K562 (cell line): ENCODE data around the gene BORCS8. TPM values are rescaled to one million over a fixed set of nuclear protein-coding genes. Genes with fewer than 3 reads are reported as not detected.
A peak's percentile ranks its signal among the peaks of the same experiment; 100 is the strongest.

Source experiments
- ATF1 ChIP-seq, 2 experiments: fragments of 450-650 bp in 1 of 2; IDR thresholded peaks; 2 replicates each; pipeline ENCODE4 v1.6.1; 2016; ENCODE audit warnings: missing compliant biosample characterization in 1 of 2, missing genetic modification characterization in 1 of 2
- BHLHE40 ChIP-seq: IDR thresholded peaks from 2 replicates; pipeline ENCODE4 v1.6.1; 2011; ENCODE audit warnings: low read length, improper control_type of control experiment
- EGR1 ChIP-seq: fragments of 450-650 bp; conservative IDR thresholded peaks from 2 replicates; pipeline ENCODE4 v1.6.1; 2017; ENCODE audit warnings: mild to moderate bottlenecking
- ESRRA ChIP-seq: fragments of 450-650 bp; IDR thresholded peaks from 2 replicates; pipeline ENCODE4 v1.6.1; 2014; ENCODE audit warnings: low read depth, mild to moderate bottlenecking, moderate library complexity, borderline replicate concordance
- FOXO4 ChIP-seq: fragments of 450-650 bp; formaldehyde crosslinking; IDR thresholded peaks from 2 replicates; pipeline ENCODE4 v1.4.0; 2020; ENCODE audit warnings: mild to moderate bottlenecking, moderate library complexity
- HLTF ChIP-seq: fragments of 450-650 bp; IDR thresholded peaks from 2 replicates; pipeline ENCODE4 v1.6.1; 2016
- KDM2B ChIP-seq: fragments of 250-450 bp; sonication (Bioruptor Pico); IDR thresholded peaks from 2 replicates; pipeline ENCODE4 v1.8.0; 2021; ENCODE audit warnings: mild to moderate bottlenecking, moderate library complexity
- L3MBTL2 ChIP-seq: fragments of 450-650 bp; IDR thresholded peaks from 2 replicates; pipeline ENCODE4 v1.6.1; 2016; ENCODE audit warnings: mild to moderate bottlenecking, moderate library complexity
- MCM5 ChIP-seq: fragments of 450-650 bp; IDR thresholded peaks from 2 replicates; pipeline ENCODE4 v1.6.1; 2016; ENCODE audit warnings: low read depth
- NFYB ChIP-seq: IDR thresholded peaks from 2 replicates; pipeline ENCODE4 v1.6.1; 2011; ENCODE audit warnings: mild to moderate bottlenecking, moderate library complexity; ENCODE audit not compliant: insufficient read length; ENCODE audit errors: extremely low read depth
- POLR2A ChIP-seq: fragments of 450-650 bp; conservative IDR thresholded peaks from 2 replicates; pipeline ENCODE4 v1.6.1; 2016
- RBFOX2 ChIP-seq: fragments of 200-400 bp; formaldehyde crosslinking; IDR thresholded peaks from 2 replicates; pipeline ENCODE4 v1.6.1; 2017; ENCODE audit warnings: low read depth, mild to moderate bottlenecking, low read length, moderate library complexity
- SUPT5H ChIP-seq: fragments of 450-650 bp; IDR thresholded peaks from 2 replicates; pipeline ENCODE4 v1.6.1; 2016
- ZNF12 ChIP-seq: sonication (generic); formaldehyde crosslinking; IDR thresholded peaks from 2 replicates; pipeline ENCODE4 v1.4.0; 2020; ENCODE audit warnings: mild to moderate bottlenecking, missing genetic modification reagents
- ZNF347 ChIP-seq: fragments of 450-650 bp; formaldehyde crosslinking; IDR thresholded peaks from 2 replicates; pipeline ENCODE4 v1.4.0; 2020; ENCODE audit warnings: low read depth, mild to moderate bottlenecking, moderate library complexity
- ZNF551 ChIP-seq: fragments of 250-450 bp; sonication (Bioruptor Pico); IDR thresholded peaks from 2 replicates; pipeline ENCODE4 v1.5.0; 2021; ENCODE audit warnings: mild to moderate bottlenecking, moderate library complexity
- ZNF77 ChIP-seq: fragments of 250-450 bp; sonication (Bioruptor Pico); IDR thresholded peaks from 2 replicates; pipeline ENCODE4 v1.5.0; 2020
- polyA plus RNA-seq, 8 experiments: library from polyadenylated mRNA; depleted of rRNA in 4 of 8; stranded (reverse) in 5 of 8; unstranded in 3 of 8; fragments of >200 nt; fragmentation: Nextera tagmentation in 2 of 8; fragmentation: Illumina TruSeq in 1 of 8; extraction: Ambion mirVana in 2 of 8; extraction: Trizol in 1 of 8; gene quantifications; 2 replicates each; pipeline versions ENCODE4 v1.2.1 to v1.2.3, GENCODE V29; 2011 to 2014; ENCODE audit warnings: inconsistent platforms in 1 of 8, missing spikeins in 1 of 8
- total RNA-seq, 7 experiments: library from RNA; depleted of rRNA in 6 of 7; stranded (reverse); fragments of >200 nt in 6 of 7; fragmentation: Illumina TruSeq in 2 of 7; extraction: Trizol in 2 of 7; gene quantifications; 2 replicates each; pipeline versions ENCODE4 v1.2.1 to v1.2.3, GENCODE V29; 2011 to 2021; ENCODE audit warnings: low replicate concordance in 1 of 7
- TF ChIP-seq, protein P1 (sequence below): sonication (generic); formaldehyde crosslinking; IDR thresholded peaks from 2 replicates; pipeline ENCODE4 v1.8.0; 2022; ENCODE audit warnings: missing genetic modification reagents, mild to moderate bottlenecking, moderate library complexity, borderline replicate concordance
- TF ChIP-seq, protein P2 (sequence below): fragments of 250-450 bp; sonication (Bioruptor Pico); IDR thresholded peaks from 2 replicates; pipeline ENCODE4 v1.5.0; 2021; ENCODE audit warnings: mild to moderate bottlenecking, borderline replicate concordance
- TF ChIP-seq, protein P3 (sequence below): fragments of 450-650 bp; formaldehyde crosslinking; IDR thresholded peaks from 2 replicates; pipeline ENCODE4 v1.4.0; 2022; ENCODE audit warnings: missing genetic modification characterization

The BORCS8 gene
- total and polyA plus RNA-seq, 9 of the 15 experiments (the other 6 are each of a cell fraction or from before 2014, with no cell fraction given) = 4.6 to 33.6 (median 16.3) TPM

GRCh38 chr19:19170053-19170872 is 21.7 kb downstream of the BORCS8 start, which contains the start of gene MEF2B (continued):
- TF ChIP-seq HLTF = 0 out of 2 replicates have a peak, but pooled peaks have one; percentile 38
- TF ChIP-seq ZNF12 (CRISPR knock-in tag) = 0 out of 2 replicates have a peak, but pooled peaks have one; percentile 37
- TF ChIP-seq, protein P1, sequence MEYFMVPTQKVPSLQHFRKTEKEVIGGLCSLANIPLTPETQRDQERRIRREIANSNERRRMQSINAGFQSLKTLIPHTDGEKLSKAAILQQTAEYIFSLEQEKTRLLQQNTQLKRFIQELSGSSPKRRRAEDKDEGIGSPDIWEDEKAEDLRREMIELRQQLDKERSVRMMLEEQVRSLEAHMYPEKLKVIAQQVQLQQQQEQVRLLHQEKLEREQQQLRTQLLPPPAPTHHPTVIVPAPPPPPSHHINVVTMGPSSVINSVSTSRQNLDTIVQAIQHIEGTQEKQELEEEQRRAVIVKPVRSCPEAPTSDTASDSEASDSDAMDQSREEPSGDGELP (CRISPR knock-in tag) = peak; percentile 32; the same call in 1 of the 2 replicates
- no peak for TF ChIP-seq MCM5
- TF ChIP-seq ESRRA = 0 out of 2 replicates have a peak, but pooled peaks have one; percentile 22
- TF ChIP-seq ZNF77 (CRISPR knock-in tag) = no peak
- no peak for TF ChIP-seq EGR1
- TF ChIP-seq POLR2A = 0 out of 2 replicates have a peak, but pooled peaks have one; percentile 19
- TF ChIP-seq ATF1 (CRISPR knock-in tag; IDR thresholded peaks at IDR 0.05) = no peak
- TF ChIP-seq ATF1 (tag; IDR thresholded peaks at IDR 0.05) = 0 out of 2 replicates have a peak, but pooled peaks have one; percentile 19
- TF ChIP-seq, protein P2, sequence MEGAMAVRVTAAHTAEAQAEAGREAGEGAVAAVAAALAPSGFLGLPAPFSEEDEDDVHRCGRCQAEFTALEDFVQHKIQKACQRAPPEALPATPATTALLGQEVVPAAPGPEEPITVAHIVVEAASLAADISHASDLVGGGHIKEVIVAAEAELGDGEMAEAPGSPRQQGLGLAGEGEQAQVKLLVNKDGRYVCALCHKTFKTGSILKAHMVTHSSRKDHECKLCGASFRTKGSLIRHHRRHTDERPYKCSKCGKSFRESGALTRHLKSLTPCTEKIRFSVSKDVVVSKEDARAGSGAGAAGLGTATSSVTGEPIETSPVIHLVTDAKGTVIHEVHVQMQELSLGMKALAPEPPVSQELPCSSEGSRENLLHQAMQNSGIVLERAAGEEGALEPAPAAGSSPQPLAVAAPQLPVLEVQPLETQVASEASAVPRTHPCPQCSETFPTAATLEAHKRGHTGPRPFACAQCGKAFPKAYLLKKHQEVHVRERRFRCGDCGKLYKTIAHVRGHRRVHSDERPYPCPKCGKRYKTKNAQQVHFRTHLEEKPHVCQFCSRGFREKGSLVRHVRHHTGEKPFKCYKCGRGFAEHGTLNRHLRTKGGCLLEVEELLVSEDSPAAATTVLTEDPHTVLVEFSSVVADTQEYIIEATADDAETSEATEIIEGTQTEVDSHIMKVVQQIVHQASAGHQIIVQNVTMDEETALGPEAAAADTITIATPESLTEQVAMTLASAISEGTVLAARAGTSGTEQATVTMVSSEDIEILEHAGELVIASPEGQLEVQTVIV (CRISPR knock-in tag) = no peak
- TF ChIP-seq BHLHE40 = peak; percentile 69
- TF ChIP-seq ZNF347 (CRISPR knock-in tag) = no peak
- peak; percentile 58 for TF ChIP-seq L3MBTL2
- TF ChIP-seq RBFOX2 = peak; percentile 70
- TF ChIP-seq SUPT5H = peak; percentile 27; the same call in 1 of the 2 replicates
- peak; percentile 75 for TF ChIP-seq NFYB
- TF ChIP-seq, protein P3, sequence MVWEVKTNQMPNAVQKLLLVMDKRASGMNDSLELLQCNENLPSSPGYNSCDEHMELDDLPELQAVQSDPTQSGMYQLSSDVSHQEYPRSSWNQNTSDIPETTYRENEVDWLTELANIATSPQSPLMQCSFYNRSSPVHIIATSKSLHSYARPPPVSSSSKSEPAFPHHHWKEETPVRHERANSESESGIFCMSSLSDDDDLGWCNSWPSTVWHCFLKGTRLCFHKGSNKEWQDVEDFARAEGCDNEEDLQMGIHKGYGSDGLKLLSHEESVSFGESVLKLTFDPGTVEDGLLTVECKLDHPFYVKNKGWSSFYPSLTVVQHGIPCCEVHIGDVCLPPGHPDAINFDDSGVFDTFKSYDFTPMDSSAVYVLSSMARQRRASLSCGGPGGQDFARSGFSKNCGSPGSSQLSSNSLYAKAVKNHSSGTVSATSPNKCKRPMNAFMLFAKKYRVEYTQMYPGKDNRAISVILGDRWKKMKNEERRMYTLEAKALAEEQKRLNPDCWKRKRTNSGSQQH (CRISPR knock-in tag) = peak; percentile 56
- TF ChIP-seq KDM2B (CRISPR knock-in tag) = peak; percentile 54; the same call in 1 of the 2 replicates
- TF ChIP-seq FOXO4 = no peak
- TF ChIP-seq ZNF551 (CRISPR knock-in tag) = no peak
